GM21529 (cell line): ENCODE measurements around the gene TACR1.

Experiments
- ATAC-seq: cut with Tn5 transposase; IDR thresholded peaks from one replicate; pipeline ENCODE4 v1.9.1; 2021; ENCODE audit not compliant: unreplicated experiment

The TACR1 gene

DNA sequence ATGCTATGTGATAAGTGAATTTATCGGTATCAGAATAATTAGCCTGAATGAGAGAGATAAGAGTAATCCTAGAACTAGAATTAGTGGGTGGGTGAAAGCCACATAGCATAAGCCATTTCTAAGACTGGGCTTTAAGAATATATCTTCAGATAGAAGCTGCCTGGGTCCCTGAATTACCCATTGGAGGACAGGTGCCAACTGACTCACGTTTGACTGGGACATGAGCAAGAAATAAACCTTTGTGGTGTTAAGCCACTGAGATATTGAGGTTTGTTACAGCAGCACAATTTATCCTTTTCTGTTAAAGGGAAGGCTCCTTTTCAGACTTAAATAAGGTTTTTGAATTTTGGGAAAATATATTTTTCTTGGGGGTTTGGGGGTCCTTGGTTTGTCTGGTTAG lies 145.0 kb downstream of the TACR1 start:
- ATAC-seq = no peak

- ATAC-seq = peak; percentile 70
Measured at GRCh38 chr2:75053484-75054112, 145.7 kb downstream of the TACR1 start.

DNA sequence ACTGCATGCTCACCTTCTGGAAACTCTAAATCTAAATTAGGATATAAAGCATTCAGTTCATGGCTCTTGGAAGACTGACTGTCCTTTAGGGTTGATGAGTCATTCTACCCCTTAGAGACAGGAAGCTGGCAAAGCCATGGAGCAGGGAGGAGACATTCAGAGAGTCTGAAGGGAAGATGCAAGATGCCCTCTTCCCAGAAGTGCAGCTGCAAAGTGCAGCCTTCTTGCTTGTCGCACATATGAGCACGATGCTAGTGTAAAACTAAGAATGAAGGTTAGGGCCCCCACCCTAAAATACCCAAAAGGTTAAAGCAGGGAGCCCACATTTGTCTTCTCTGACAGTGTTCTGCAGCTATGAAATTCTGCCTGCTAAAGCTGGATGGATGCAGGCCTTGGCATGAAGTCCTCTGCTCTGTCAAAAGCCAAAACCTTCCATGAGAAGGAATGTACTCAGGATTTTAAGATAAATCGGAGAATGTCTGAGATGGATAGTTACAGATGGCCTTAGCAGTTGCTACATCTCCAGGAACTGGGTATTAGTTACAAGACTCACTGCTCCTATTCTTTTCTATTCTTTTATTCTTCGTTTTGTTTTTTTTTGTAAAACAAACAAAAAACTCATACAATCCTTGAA lies 151.2 kb downstream of the TACR1 start:
- ATAC-seq = no peak

DNA sequence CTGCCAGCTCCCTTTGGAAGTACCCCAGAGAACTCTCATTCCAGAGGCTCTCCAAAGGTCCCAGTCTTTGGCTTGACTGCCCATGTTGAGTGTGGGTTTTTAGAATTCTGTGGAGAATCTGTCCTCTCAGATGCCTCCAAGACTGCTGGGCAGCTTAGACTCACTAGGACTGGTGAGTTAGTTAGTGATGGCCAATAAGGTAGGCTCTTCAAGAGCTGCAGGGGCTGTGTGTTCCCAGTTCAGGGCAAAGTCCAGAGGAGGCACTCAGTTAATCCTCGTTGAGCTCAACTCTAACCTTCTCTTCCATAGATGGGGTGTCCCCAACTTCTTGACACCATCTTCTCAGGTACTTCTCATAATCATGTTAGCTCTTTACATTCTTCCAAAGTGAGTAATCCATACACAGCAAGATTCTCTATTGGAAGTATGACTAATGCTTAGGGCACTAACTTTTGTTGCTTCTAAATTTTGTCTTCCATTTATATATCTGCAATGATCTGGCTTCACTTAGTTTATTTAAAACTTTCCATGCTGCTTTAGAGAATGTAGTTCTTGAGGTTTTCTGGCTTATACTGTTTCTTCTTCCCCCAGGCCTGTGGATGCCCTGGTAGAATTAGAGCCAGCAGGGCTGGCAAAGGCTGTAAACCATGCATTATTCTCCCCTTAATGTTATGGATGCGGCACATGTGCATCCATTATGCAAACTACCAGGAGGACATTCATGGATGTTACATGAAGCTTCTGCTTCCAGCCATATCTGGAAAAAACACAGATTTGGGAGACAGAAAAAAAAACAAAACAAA lies 151.9 kb downstream of the TACR1 start:
- no peak for ATAC-seq

- no peak for ATAC-seq
Measured at GRCh38 chr2:75045526-75046050, 153.7 kb downstream of the TACR1 start.

DNA sequence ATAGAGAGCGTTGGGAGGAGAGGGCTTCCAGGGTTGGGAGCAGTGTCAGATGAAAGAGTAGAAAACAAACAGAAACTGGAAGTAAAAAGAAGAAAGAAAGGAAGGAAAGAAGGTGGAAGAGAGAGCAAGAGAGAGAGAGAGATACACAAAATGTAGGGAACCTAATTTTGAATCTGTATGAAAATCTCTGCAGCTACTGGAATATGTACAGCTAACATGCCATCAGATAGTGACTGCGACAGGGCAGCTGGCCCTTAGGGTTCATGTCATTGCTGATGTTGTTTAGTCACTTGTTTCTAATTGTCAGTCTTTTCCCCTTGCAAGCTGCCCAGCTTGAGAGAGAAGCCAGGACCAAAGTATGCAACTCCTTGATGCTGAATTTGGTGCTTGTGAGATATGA lies 155.0 kb downstream of the TACR1 start:
- ATAC-seq = no peak

GRCh38 chr2:75042823-75043222 lies 156.5 kb downstream of the TACR1 start:
- ATAC-seq = no peak

GRCh38 chr2:75041731-75042600 lies 157.4 kb downstream of the TACR1 start:
- ATAC-seq = no peak

- no peak for ATAC-seq
Measured at GRCh38 chr2:75041226-75041625, 158.1 kb downstream of the TACR1 start.

- no peak for ATAC-seq
Measured at GRCh38 chr2:75035444-75036353, 163.6 kb downstream of the TACR1 start.

DNA sequence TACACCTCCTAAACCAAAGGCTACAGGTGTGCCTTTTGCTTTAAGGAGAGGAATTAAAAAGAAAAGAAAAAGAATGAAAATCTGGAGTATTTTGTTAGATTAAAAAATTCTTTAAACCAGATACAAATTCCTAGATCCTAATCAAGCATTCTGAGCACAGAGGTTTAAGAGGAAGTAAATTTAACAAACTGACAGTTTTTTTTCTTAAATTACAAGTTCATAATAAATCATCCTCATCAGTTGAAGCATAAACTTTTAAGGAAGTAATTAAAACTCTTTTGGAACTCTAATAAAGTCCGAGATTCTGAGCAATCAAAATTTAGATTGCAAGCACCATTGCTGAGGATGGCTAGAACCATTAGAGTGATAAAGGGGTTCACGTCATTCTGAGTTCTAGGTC lies 165.8 kb downstream of the TACR1 start:
- no peak for ATAC-seq

DNA sequence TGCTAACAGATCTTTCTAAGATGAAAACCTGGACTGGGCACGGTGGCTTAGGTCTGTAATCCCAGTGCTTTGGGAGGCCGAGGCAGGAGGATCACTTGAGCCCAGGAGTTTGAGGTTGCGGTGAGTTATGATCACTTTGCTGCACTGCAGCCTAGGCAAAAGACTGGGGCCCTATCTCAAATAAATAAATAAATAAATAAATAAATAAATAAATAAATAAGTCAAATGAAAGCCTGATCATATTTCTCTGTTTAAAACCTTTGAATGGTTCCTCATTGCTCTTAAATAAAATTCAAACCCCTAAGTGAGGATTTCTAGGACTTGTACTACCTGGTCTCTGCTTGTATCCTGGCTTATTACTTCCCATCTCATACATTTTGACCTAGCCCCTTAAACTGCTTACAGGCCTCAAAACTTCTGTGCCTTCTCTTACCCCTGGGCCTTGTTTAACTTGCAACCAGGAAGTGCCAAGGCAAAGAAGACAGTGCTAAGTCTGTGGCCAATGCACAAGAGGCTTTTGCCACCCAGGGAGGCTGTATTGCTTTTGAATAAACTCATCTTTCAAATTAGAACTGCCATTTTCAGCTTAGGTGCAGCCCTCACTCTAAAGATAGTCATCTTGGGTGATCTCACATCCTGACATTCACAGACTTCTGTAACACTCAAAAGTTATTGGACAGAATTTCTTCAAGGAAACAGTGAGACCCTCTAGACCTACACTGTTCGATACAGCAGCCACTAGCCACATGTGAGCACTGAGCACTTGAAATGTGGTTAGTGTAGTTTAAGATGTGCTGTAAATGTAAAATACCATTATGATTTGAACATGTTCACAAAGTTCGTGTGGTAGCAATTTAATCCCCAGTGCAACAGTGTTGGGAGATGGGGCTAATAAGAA lies 167.2 kb downstream of the TACR1 start:
- no peak for ATAC-seq

DNA sequence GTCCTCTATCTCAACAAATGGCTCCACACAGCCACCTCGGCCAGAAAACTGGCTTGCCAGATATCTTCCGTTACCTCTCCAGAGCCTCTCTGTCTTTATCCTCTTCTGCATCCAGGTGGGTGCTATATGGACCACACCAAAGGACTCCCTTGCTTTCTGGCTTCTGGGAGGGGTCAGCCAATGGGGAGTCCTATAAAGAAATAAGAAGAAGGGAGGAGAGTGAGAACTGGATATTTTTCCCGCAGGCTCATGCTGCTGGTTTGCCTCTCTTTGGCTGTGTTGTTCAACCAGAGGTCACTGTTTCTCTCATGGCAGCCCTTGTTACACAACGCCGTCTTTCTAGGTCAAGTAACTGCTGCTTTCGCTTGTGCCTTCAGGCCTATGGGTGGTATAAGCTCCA lies 168.1 kb downstream of the TACR1 start:
- no peak for ATAC-seq

DNA sequence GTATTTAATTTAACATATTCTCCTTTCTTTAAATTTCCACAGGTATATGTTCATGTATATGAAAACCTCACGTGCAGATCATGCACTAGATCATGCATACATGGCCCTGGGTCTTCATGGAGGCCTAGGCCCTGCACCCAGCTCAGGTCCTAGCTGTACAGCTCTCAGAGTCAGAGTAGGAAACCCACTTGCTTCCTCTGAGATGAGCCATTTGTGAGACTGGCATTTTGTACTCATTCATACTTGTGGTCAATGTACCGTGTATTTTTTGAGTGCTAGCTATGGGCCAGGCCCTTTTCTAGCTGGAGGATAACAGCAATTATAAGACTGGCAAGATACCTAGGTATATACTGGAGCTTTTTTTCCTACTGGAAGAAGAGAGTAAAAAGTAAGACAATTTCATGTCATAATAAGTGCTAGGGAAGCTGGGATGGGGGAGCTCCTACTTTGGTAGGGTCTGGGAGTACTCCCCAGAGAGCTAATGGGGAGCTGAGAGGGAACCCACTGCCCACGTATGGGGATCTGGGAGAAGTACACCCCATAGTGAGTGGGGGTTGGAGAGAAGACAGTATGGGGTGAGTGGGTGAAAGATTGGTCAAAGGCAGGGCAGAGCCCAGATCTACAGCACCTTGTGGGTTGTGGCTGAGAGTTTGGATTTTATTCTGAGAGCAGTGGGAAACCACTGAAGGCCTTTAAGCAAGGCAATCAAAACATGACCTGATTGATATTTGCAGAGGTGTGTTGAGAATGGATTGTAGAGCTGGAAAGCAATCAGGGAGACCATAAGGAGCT lies 168.9 kb downstream of the TACR1 start:
- ATAC-seq = no peak

DNA sequence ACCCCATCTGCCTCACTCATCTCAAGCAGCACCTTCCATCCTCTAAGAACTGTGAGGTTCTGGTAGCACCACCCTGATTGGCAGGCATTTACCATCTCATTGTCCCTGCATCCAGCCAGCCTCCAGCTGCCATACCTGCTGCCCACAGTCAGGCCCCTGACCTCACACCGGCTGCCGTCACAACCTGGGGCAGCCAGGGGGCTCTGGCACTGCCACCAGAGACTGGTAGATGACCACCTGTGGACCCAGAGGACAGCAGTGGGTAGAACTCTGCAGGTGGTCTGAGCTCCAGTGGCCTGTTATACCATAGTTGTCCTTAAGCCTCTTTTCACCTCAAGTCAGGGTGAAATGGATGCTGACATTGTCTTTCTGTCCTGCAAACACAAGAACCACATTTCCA lies 171.4 kb downstream of the TACR1 start:
- no peak for ATAC-seq

GRCh38 chr2:75025633-75026380 lies 173.5 kb downstream of the TACR1 start:
- no peak for ATAC-seq

- ATAC-seq = no peak
Measured at GRCh38 chr2:75025216-75025615, 174.1 kb downstream of the TACR1 start.
